H1 (cell line): ENCODE data around the gene SCP2. TPM values are rescaled to one million over a fixed set of nuclear protein-coding genes. Genes with fewer than 3 reads are reported as not detected.

Experiments
- CHD1 ChIP-seq: IDR thresholded peaks from 2 replicates; pipeline ENCODE4 v1.6.1; 2012; ENCODE audit warnings: low read depth, low read length, improper control_type of control experiment
- GABPA ChIP-seq: IDR thresholded peaks from 2 replicates; pipeline ENCODE4 v1.6.1; 2011; ENCODE audit warnings: mild to moderate bottlenecking, low read length, moderate library complexity, borderline replicate concordance; ENCODE audit not compliant: insufficient read depth
- HDAC2 ChIP-seq, 2 experiments: fragments of 300-600 bp in 1 of 2; sonication (generic) in 1 of 2; IDR thresholded peaks; 2 replicates each; pipeline ENCODE4 v1.6.1; 2011 to 2012; ENCODE audit warnings: low read depth in 2 of 2, low read length in 2 of 2, mild to moderate bottlenecking in 2 of 2, moderate library complexity in 2 of 2, borderline replicate concordance in 1 of 2, inconsistent platforms in 1 of 2
- TAF1 ChIP-seq: IDR thresholded peaks from 2 replicates; pipeline ENCODE4 v1.6.1; 2011; ENCODE audit warnings: mild to moderate bottlenecking, low read depth, low read length
- polyA plus RNA-seq, 7 experiments: library from polyadenylated mRNA; depleted of rRNA in 3 of 7; stranded (reverse) in 5 of 7; unstranded in 2 of 7; fragments of >200 nt in 5 of 7; fragments of 200-250 nt in 2 of 7; gene quantifications; 1 replicate in 5 of 7; 2 replicates in 1 of 7; 4 replicates in 1 of 7; pipeline versions ENCODE4 v1.2.1 to v1.2.3, GENCODE V29; 2011 to 2013; ENCODE audit warnings: missing spikeins in 2 of 7, mixed read lengths in 2 of 7
- total RNA-seq: library from RNA; stranded (reverse); fragmentation: NEBNext Ultra II Directional; extraction: Animal tissue kit (Norgen Biotek cat#: 25700); gene quantifications from 2 replicates; pipeline ENCODE4 v1.2.1, GENCODE V29; 2021
- TF ChIP-seq, protein P1 (sequence below): IDR thresholded peaks from 2 replicates; pipeline ENCODE4 v1.6.1; 2012; ENCODE audit warnings: inconsistent platforms

The SCP2 gene
- total and polyA plus RNA-seq, 2 of the 8 experiments (the other 6 are each of a cell fraction or from before 2014, with no cell fraction given) = 20.9 to 54.3 TPM

GRCh38 chr1:52911541-52911940 is 15.5 kb upstream of the SCP2 start (continued):
- TF ChIP-seq GABPA = no peak
- no peak for TF ChIP-seq TAF1
- no peak for TF ChIP-seq CHD1
- TF ChIP-seq HDAC2 (IDR thresholded peaks at IDR 0.05; ENCODE audit: borderline replicate concordance in 1 of 2, low read depth in 2 of 2, low read length in 2 of 2) = no peak
- TF ChIP-seq, protein P1, sequence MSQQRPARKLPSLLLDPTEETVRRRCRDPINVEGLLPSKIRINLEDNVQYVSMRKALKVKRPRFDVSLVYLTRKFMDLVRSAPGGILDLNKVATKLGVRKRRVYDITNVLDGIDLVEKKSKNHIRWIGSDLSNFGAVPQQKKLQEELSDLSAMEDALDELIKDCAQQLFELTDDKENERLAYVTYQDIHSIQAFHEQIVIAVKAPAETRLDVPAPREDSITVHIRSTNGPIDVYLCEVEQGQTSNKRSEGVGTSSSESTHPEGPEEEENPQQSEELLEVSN = no peak
